ENCODE measurements around the gene MSI2. TPM values are rescaled to one million over a fixed set of nuclear protein-coding genes. Genes with fewer than 3 reads are reported as not detected.

Gene MSI2
- total RNA-seq, 1 donor from 2014 or later: 67.9 TPM

GRCh38 chr17:57565176-57565575, 308.9 kb downstream of the MSI2 start:
- FAIRE-seq (no peak), DNase-seq (ENCODE audit: low read depth) (no peak)
- H3K9me3 Mint-ChIP-seq (ENCODE audit: unreplicated experiment): no peaks in the 10 kb centered on the region
- H3K79me2 ChIP-seq (ENCODE audit: insufficient read depth, low read length): no peaks in the 10 kb centered on the region
- no peaks in the 10 kb centered on the region for H3K27me3 Mint-ChIP-seq (ENCODE audit: low read depth, unreplicated experiment)
- no peak overlapping the region for H3K27ac Mint-ChIP-seq (ENCODE audit: unreplicated experiment)
- TF ChIP-seq CTCF (IDR thresholded peaks at IDR 0.05; ENCODE audit: insufficient read depth, low read depth, low read length) (no peak), EZH2 (IDR thresholded peaks at IDR 0.05; ENCODE audit: insufficient read depth, low read length) (no peak)
- no peak overlapping the region for H3K9ac ChIP-seq (ENCODE audit: low read length)
- H3K27me3 ChIP-seq (ENCODE audit: insufficient read depth, low read length): no peaks in the 10 kb centered on the region
- no peak overlapping the region for H3K4me2 ChIP-seq (ENCODE audit: low read length)
- H3K36me3 ChIP-seq (ENCODE audit: insufficient read depth, low read length): no peaks in the 10 kb centered on the region
- peaks cover 2% of the 10 kb centered on the region for H3K4me1 Mint-ChIP-seq (ENCODE audit: low read depth, unreplicated experiment)
- peaks cover 17% of the 10 kb centered on the region for H3K36me3 Mint-ChIP-seq (ENCODE audit: low read depth, unreplicated experiment)
- H3K4me3 ChIP-seq (ENCODE audit: insufficient read depth, low read depth, low read length): no peak overlapping the region
- no peak overlapping the region for H2AFZ ChIP-seq (ENCODE audit: low read depth, low read length)
- H3K9me3 ChIP-seq (ENCODE audit: insufficient read depth, low read depth, low read length): no peaks in the 10 kb centered on the region
- no peak overlapping the region for H3K27ac ChIP-seq (ENCODE audit: low read depth, low read length)
- peaks cover 9% of the 10 kb centered on the region for H4K20me1 ChIP-seq (ENCODE audit: insufficient read depth, low read length)
- no peaks in the 10 kb centered on the region for H3K4me1 ChIP-seq (ENCODE audit: insufficient read depth, low read length)
- no peak overlapping the region for H3K4me3 Mint-ChIP-seq (ENCODE audit: unreplicated experiment)

- no peak overlapping the region for H3K27ac Mint-ChIP-seq (ENCODE audit: unreplicated experiment)
- H4K20me1 ChIP-seq (ENCODE audit: insufficient read depth, low read length): peaks cover 15% of the 10 kb centered on the region
Measured at GRCh38 chr17:57566721-57567120, 310.4 kb downstream of the MSI2 start.

More at GRCh38 chr17:57566721-57567120, 310.4 kb downstream of the MSI2 start:
- no peaks in the 10 kb centered on the region for H3K36me3 ChIP-seq (ENCODE audit: insufficient read depth, low read length)
- FAIRE-seq (no peak), DNase-seq (ENCODE audit: low read depth) (no peak)
- H3K4me3 ChIP-seq (ENCODE audit: insufficient read depth, low read depth, low read length): no peak overlapping the region
- no peak overlapping the region for H3K9ac ChIP-seq (ENCODE audit: low read length)
- H2AFZ ChIP-seq (ENCODE audit: low read depth, low read length): no peak overlapping the region
- Mint-ChIP-seq H3K4me1 (ENCODE audit: low read depth, unreplicated experiment) (peaks cover 2% of the 10 kb centered on the region), H3K36me3 (ENCODE audit: low read depth, unreplicated experiment) (peaks cover 17% of the 10 kb centered on the region), H3K4me3 (ENCODE audit: unreplicated experiment) (no peak overlapping the region), H3K27me3 (ENCODE audit: low read depth, unreplicated experiment) (no peaks in the 10 kb centered on the region), H3K9me3 (ENCODE audit: unreplicated experiment) (no peaks in the 10 kb centered on the region)
- no peaks in the 10 kb centered on the region for H3K4me1 ChIP-seq (ENCODE audit: insufficient read depth, low read length)
- no peaks in the 10 kb centered on the region for H3K79me2 ChIP-seq (ENCODE audit: insufficient read depth, low read length)
- H3K9me3 ChIP-seq (ENCODE audit: insufficient read depth, low read depth, low read length): no peaks in the 10 kb centered on the region
- H3K27me3 ChIP-seq (ENCODE audit: insufficient read depth, low read length): no peaks in the 10 kb centered on the region
- TF ChIP-seq EZH2 (IDR thresholded peaks at IDR 0.05; ENCODE audit: insufficient read depth, low read length): no peak
- no peak for TF ChIP-seq CTCF (IDR thresholded peaks at IDR 0.05; ENCODE audit: insufficient read depth, low read depth, low read length)
- H3K4me2 ChIP-seq (ENCODE audit: low read length): no peak overlapping the region
- no peak overlapping the region for H3K27ac ChIP-seq (ENCODE audit: low read depth, low read length)
